SH-SY5Y (cell line): ENCODE measurements around the gene KCNIP4.

ENCODE experiments used
- GATA2 ChIP-seq: IDR thresholded peaks from 2 replicates; pipeline ENCODE4 v1.6.1; 2011; ENCODE audit warnings: mild to moderate bottlenecking, low read depth, low read length
- GATA3 ChIP-seq: IDR thresholded peaks from 2 replicates; pipeline ENCODE4 v1.6.1; 2011; ENCODE audit warnings: low read depth, mild to moderate bottlenecking, low read length, moderate library complexity

DNA sequence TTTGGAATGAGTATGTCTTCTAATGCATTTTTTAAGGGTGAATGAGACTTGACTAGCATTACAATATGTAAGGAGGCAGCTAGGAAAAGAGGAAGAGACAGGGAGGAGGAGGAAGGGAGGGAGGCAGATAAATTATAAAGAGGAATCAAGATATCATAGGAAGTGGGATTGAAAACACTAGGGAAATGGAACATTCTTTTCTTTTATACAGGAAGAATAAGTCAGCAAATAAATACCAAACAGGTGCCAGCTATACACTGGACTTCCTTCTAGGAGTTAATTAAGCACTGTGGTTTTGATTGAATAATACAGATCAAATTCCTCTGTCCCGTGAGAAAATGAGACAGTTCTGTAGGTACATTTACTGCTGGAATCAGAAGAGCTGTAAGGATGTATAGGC, 1169.7 kb downstream of the KCNIP4 start:
- TF ChIP-seq GATA2 (no peak), GATA3 (no peak)
